Purkinje cell (primary cell): Measurements from ENCODE around the gene SLC16A3. TPM values are rescaled to one million over a fixed set of nuclear protein-coding genes. Genes with fewer than 3 reads are reported as not detected.

Experiments
- polyA plus RNA-seq: library from polyadenylated mRNA; unstranded; fragments of >200 nt; fragmentation: Nextera tagmentation; gene quantifications from 2 replicates; pipeline ENCODE4 v1.2.1, GENCODE V29; 2014

Gene SLC16A3
- 0.31 TPM in 1 of 2 replicates, not detected in the other for polyA plus RNA-seq

DNA sequence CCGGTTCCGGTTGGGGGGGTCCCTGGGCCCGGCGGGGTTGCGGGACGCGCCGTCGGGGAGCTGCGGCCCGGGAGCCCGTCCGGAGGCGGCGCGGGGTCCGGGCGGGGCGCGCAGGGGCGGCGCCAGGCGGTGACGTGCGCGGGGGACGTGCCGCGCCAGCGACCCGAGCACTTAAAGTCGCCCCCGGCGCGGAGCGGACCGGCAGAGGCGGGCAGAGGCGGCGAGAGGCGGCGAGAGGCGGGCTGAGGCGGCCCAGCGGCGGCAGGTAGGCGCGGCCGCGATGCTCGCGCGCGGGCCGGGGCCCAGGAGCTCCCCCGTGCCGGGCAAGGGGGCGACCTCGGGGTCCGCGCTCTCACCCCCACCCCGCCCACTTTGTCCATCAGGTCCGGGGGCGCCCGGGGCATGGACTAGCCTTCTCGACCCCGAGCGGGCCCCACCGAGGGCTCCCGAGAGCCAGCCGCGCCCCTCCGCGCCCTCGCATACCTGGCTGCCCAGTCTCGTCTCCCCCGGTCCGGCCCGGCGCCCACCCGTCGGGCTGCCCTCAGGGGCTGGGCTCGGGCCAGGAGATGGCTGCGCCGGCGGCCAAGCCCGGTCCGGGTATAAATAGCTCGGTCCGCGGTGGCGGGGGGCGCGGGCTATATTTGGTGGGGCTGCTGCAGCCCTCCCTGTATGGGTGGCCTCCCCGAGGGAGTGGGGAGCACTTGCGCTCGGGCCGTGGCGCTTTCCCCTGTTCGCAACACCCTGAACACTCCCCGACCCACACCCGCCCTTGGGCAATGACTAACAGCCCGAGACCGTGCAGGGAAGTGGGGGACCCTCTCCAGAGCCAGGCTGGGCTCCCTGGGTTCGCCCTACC is at the start of gene SLC16A3:
TSS of gene SLC16A3 (plus strand) at position 201 of the 856 bp plus-strand sequence. CDS start 6,967 bp downstream, outside the sequence.

DNA sequence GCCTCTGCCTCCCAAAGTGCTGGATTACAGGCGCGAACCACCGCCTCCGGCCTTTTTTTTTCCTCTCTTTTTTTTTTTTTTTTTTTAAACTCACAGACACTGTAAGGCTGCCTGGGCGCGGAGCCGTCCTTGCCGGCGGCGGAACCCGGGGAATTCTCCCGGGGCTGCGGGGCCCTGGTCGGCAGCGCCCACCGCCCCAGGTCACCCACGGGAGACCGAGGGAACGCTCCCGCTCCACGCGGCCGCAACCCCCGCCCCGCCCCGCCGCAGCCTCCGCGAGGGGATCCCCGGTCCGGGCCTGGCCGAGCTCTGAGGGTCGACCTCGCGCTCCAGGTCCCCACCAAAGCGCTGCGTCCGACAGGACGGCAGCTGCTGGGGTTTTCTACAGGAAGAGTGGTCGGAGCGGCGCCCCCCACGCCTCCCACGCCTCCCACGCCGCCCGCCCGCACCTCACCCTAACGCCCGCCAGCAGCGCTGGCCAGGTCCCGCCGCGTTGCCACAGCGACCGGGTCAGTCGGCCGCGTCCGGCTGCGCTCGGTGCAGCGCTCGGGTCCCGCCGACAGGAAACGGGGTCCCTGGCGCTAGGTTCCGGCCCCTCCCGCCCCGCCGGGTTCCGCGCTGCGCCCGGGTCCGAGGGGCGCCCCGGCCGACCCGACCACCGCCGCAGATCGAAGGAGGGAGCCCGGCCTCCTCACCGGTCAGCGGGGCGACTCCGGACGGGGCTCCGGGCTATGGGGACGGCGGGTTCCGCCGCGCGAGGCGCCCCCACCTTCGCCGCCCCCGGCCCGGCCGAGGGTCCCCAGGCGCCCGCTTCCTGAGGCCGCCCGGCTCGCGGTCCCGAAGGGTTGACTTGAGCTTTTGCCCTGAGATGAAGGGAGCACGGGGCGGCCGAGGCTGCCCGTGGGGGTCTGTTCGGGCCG is 16.3 kb upstream of the SLC16A3 start, which contains the start of gene CCDC57:
TSS of gene CCDC57 (minus strand) at position 512 of the 920 bp plus-strand sequence. CDS start 10,898 bp downstream, outside the sequence.

DNA sequence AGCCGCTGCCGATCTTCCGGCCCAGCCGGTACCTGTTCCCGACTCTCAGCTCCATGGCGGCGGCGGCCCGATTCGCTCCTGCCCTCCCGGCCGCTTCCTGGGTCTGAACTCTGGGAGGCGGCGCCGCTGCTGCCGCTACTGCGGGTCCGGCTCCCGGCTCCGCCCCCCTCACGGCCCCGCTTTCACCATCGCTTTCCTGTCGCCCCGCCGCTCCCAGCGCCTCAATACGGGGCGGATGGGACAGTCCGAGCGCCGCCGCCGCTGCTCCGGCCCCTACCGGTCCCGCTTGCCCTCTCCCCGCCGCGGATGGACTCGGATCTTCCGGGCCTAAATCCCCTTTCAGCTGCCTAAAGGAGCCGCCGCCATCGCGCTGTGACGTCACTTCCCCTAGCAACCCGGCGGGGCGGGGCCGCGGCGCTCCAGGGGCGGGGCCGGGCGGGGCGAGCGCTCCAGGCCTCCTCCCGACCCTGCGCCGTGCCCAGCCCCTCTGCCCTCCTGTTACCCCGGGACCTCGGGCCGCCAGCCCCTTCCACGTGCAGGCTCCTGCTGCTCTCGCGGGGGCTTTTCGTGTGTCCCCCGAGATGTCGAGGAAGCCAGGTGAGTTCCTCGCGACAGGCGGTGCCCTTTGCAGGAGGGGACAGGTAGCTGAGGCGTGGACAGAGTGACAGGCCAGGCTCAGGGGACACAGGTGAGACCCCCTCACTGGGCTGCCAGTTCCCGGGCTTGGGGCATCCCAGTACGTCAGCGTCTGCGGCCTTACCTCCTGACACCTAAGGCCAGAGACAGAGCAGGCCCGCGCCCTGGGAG is 44.7 kb downstream of the SLC16A3 start, which contains the start of gene CSNK1D:
TSS of gene CSNK1D (minus strand) at position 374 of the 807 bp plus-strand sequence. CDS start at position 55, 319 bp downstream.

Other genes with a start within 250 kb of the SLC16A3 start
- gene CENPX, start 206.2 kb upstream of the SLC16A3 start, polyA plus RNA-seq = 33.3 and 49.2 TPM in 2 replicates
- not detected in 2 replicates for gene LRRC45, start 205.7 kb upstream of the SLC16A3 start, polyA plus RNA-seq
- gene RAC3, start 197.4 kb upstream of the SLC16A3 start, polyA plus RNA-seq = not detected in 2 replicates
- gene DCXR, start 191.3 kb upstream of the SLC16A3 start, polyA plus RNA-seq = 74.0 and 147 TPM in 2 replicates
- 1.4 and 2.1 TPM in 2 replicates for gene RFNG, start 177.2 kb upstream of the SLC16A3 start, polyA plus RNA-seq
- 29.3 and 31.1 TPM in 2 replicates for gene GPS1, start 177.1 kb upstream of the SLC16A3 start, polyA plus RNA-seq
- gene DUS1L, start 163.2 kb upstream of the SLC16A3 start, polyA plus RNA-seq = 11.3 and 13.6 TPM in 2 replicates
- gene FASN, start 130.8 kb upstream of the SLC16A3 start, polyA plus RNA-seq = 0.54 and 0.66 TPM in 2 replicates
- gene CCDC57, start 16.2 kb upstream of the SLC16A3 start, polyA plus RNA-seq = 2.7 and 4.0 TPM in 2 replicates
- gene CSNK1D, start 44.7 kb downstream of the SLC16A3 start, polyA plus RNA-seq = 12.2 and 17.3 TPM in 2 replicates
- not detected in 2 replicates for gene CD7, start 88.6 kb downstream of the SLC16A3 start, polyA plus RNA-seq
- not detected in 2 replicates for gene SECTM1, start 104.7 kb downstream of the SLC16A3 start, polyA plus RNA-seq
- not detected in 2 replicates for gene TEX19, start 130.2 kb downstream of the SLC16A3 start, polyA plus RNA-seq
- not detected in 2 replicates for gene UTS2R, start 142.7 kb downstream of the SLC16A3 start, polyA plus RNA-seq
- 2.0 and 3.7 TPM in 2 replicates for gene HEXD, start 189.3 kb downstream of the SLC16A3 start, polyA plus RNA-seq
- gene OGFOD3, start 189.5 kb downstream of the SLC16A3 start, polyA plus RNA-seq = 0.36 and 7.6 TPM in 2 replicates
- gene CYBC1, start 221.7 kb downstream of the SLC16A3 start, polyA plus RNA-seq = 4.6 and 7.0 TPM in 2 replicates
- gene NARF, start 229.7 kb downstream of the SLC16A3 start, polyA plus RNA-seq = 42.2 and 47.7 TPM in 2 replicates